Stimulated activated naive CD8-positive, alpha-beta T cell treated with anti-CD3 and anti-CD28 coated beads, Interleukin-15, Interleukin-2, amounts not matched to agents 100 ng/mL and 50 ng/mL, for 24 hours (primary cell): ENCODE data around the gene PADI1.

Experiments used
- H3K27ac Mint-ChIP-seq: one replicate; pipeline ENCODE4 v1.8.0; 2021; ENCODE audit warnings: mild to moderate bottlenecking, mixed read lengths
- H3K27me3 Mint-ChIP-seq: one replicate; pipeline ENCODE4 v1.8.0; 2021; ENCODE audit warnings: mixed read lengths
- H3K36me3 Mint-ChIP-seq: one replicate; pipeline ENCODE4 v1.8.0; 2021; ENCODE audit warnings: low read depth, mixed read lengths
- H3K4me1 Mint-ChIP-seq: one replicate; pipeline ENCODE4 v1.8.0; 2021; ENCODE audit warnings: low read depth, mixed read lengths
- H3K4me3 Mint-ChIP-seq: one replicate; pipeline ENCODE4 v1.8.0; 2021; ENCODE audit warnings: mild to moderate bottlenecking, mixed read lengths
- H3K9me3 Mint-ChIP-seq: one replicate; pipeline ENCODE4 v1.8.0; 2021; ENCODE audit warnings: mixed read lengths

The PADI1 gene

DNA sequence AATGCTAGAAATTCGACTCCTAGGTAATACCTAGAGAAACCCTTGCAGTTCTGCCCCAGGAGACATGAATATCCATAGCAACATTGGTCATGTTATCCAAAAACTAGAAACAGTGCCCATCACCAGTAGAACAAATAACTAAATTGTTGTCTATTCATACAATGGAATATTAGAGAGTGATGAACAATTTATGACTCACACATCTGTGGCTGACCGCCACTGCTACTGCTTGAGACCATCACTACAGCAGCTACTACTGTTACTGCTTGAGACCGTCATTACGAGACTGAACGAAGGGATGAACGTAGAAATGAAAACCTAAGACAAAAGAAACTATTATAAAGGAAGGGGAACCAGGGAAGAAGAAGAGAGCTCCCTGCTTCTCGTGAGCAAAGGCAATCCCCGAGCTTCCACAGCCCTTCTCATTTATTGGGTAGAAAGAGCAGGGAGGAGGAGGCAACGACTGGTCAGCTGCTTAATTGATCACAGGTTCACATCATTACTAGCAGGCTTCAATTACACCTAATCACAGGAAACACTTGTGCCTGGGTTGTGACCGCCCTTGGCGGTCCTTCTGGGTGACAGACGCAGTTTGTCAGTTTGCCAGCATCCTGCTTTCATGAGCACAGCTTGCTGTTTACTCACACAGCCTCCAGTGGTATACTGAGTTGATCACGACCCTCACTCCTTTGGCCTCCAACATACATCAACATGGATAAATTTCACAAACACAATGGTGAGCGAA lies 88.9 kb downstream of the PADI1 start:
- Mint-ChIP-seq H3K4me3 (no peak overlapping the region), H3K27me3 (peaks cover 23% of the 10 kb centered on the region), H3K27ac (no peak overlapping the region), H3K36me3 (no peaks in the 10 kb centered on the region), H3K4me1 (no peaks in the 10 kb centered on the region), H3K9me3 (peaks cover 1% of the 10 kb centered on the region)

DNA sequence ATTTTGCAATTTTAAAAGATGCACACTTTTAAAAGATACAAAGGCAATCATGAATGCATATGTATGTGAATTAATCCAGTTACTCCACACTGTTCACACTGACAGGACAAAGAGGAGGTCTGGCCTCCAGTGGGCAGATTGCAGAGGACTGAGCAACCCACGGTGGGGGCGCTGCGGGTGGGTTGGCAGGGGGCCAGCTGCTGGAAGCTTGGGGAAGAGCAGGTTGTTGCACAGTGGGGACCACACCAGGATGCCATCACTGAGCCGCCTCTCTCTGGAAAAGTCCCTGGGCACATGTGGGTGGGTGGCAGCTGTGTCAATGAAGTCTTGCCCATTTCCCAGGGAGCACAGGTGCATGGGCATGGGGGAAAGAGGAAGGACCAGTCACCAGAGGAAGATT lies 90.4 kb downstream of the PADI1 start:
- Mint-ChIP-seq H3K27me3 (peaks cover 26% of the 10 kb centered on the region), H3K36me3 (no peaks in the 10 kb centered on the region), H3K4me1 (no peaks in the 10 kb centered on the region), H3K9me3 (peaks cover 3% of the 10 kb centered on the region), H3K27ac (no peak overlapping the region), H3K4me3 (no peak overlapping the region)
